Stomach (tissue), 9 donors: ENCODE data around the gene SEZ6L. TPM values are rescaled to one million over a fixed set of nuclear protein-coding genes. Genes with fewer than 3 reads are reported as not detected.

Experiments
- DNase-seq, 2 donors: peaks; one replicate each; pipeline versions ENCODE4 v3.0.0 to v3.0.0-alpha.2; 2013 to 2019
- H3K27ac ChIP-seq, 5 donors: fragments of 200-600 bp in 4 of 5; sonication (generic) in 4 of 5; one replicate each; pipeline ENCODE4 v1.5.1; 2013 to 2019; ENCODE audit warnings: mild to moderate bottlenecking in 1 of 5, moderate library complexity in 1 of 5
- H3K27me3 ChIP-seq, 3 donors: fragments of 200-600 bp; sonication (generic); one replicate each; pipeline ENCODE4 v1.5.1; 2017 to 2019; ENCODE audit warnings: mixed run types in 1 of 3
- H3K36me3 ChIP-seq, 4 donors: fragments of 200-600 bp; sonication (generic); 1 replicate in 3 of 4; 2 replicates in 1 of 4; pipeline ENCODE4 v1.5.1; 2016 to 2019
- H3K4me1 ChIP-seq, 4 donors: fragments of 200-600 bp; sonication (generic); one replicate each; pipeline ENCODE4 v1.5.1; 2016 to 2019
- H3K4me3 ChIP-seq, 4 donors: fragments of 200-600 bp; sonication (generic) in 3 of 4; one replicate each; pipeline ENCODE4 v1.5.1; 2016 to 2019; ENCODE audit warnings: mild to moderate bottlenecking in 1 of 4
- H3K9me3 ChIP-seq, 4 donors: fragments of 200-600 bp; sonication (generic); one replicate each; pipeline ENCODE4 v1.5.1; 2016 to 2019
- EP300 ChIP-seq: sonication (generic); formaldehyde crosslinking; IDR thresholded peaks from one replicate; pipeline ENCODE4 v1.6.1; 2017; ENCODE audit warnings: antibody characterized with exemption
- POLR2A ChIP-seq, 4 donors: fragments of 450-650 bp; IDR thresholded peaks; one replicate each; pipeline ENCODE4 v1.6.1; 2016; ENCODE audit warnings: antibody characterized with exemption in 4 of 4, control low read depth in 2 of 4, mild to moderate bottlenecking in 1 of 4, moderate library complexity in 1 of 4
- POLR2AphosphoS5 ChIP-seq, 3 donors: sonication (generic); formaldehyde crosslinking; IDR thresholded peaks; one replicate each; pipeline ENCODE4 v1.6.1; 2016; ENCODE audit warnings: antibody characterized with exemption in 3 of 3
- WGBS, 5 donors: extraction: QIAGEN DNeasy Blood & Tissue Kit in 3 of 5; methylation state at CpG; one replicate each; pipeline versions ENCODE4 v1.1.5 to v1.1.7; 2013 to 2018; 5-methylcytosine and 5-hydroxymethylcytosine counted together
- intact Hi-C: fragments of 100-400 bp; cut with DNase I; formaldehyde crosslinking; loops from one replicate; pipeline ENCODE4 v1.15.1; 2023; ENCODE audit warnings: low total_unique reads
- polyA plus RNA-seq, 3 donors: library from polyadenylated mRNA; stranded (reverse); fragments of 200-250 nt; gene quantifications; one replicate each; pipeline ENCODE4 v1.2.3, GENCODE V29; 2013
- total RNA-seq, 5 donors: library from RNA; depleted of rRNA; stranded (reverse); fragments of >200 nt; gene quantifications; one replicate each; pipeline versions ENCODE4 v1.1.0 to v1.2.3, GENCODE V29; 2014 to 2016
- TF ChIP-seq, protein P1 (sequence below), 7 experiments: fragments of 450-650 bp in 4 of 7; fragments of 200-600 bp in 3 of 7; sonication (generic) in 3 of 7; IDR thresholded peaks; one replicate each; pipeline ENCODE4 v1.5.1; 2016 to 2019; ENCODE audit warnings: antibody characterized with exemption in 7 of 7, control low read depth in 2 of 7, mild to moderate bottlenecking in 1 of 7
- donor health status: healthy with polysubstance abuse.
- donor health status: Bipolar disorder and iron deficiency.
- donor health status: healthy.

SEZ6L gene
- total and polyA plus RNA-seq, 8 donors, result 0.03 to 1.1 (median 0.06) TPM; not detected in 5

DNA sequence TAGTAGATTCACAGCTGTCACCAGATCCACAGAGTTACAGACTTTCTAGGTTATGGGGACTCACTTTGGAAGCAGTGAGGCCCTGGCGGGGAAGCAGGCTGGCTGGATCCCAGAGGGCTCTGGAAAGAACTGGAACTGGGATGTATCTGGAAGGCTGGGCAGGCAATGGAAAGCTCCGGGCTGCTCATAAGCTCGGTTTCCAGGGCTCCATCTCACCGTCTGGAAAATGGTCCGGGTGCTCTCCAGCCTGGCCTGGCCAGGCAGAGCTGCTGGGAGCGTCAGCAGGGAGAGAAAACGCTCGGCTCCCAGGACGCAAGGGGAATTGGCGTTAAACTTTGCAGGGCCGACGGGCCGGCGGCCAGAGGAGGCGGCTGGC is 335 bp upstream of the SEZ6L start:
- Histone ChIP-seq H3K9me3 (no peaks in the 10 kb centered on the region), H3K27me3 (peaks cover 0 to 91% (median 51%) of the 10 kb centered on the region in 3 donors), H3K27ac (no peak overlapping the region), H3K36me3 (no peaks in the 10 kb centered on the region), H3K4me3 (peak overlapping the region; percentile 38 to 46 (median 44)), H3K4me1 (peaks cover 9 to 27% (median 16%) of the 10 kb centered on the region in 4 donors)
- no peak for DNase-seq
- WGBS, 5 donors, result 2 to 14% (median 5%) methylated on average over 5 to 15 of the region's 15 CpGs
- TF ChIP-seq EP300, result no peak
- TF ChIP-seq, protein P1, sequence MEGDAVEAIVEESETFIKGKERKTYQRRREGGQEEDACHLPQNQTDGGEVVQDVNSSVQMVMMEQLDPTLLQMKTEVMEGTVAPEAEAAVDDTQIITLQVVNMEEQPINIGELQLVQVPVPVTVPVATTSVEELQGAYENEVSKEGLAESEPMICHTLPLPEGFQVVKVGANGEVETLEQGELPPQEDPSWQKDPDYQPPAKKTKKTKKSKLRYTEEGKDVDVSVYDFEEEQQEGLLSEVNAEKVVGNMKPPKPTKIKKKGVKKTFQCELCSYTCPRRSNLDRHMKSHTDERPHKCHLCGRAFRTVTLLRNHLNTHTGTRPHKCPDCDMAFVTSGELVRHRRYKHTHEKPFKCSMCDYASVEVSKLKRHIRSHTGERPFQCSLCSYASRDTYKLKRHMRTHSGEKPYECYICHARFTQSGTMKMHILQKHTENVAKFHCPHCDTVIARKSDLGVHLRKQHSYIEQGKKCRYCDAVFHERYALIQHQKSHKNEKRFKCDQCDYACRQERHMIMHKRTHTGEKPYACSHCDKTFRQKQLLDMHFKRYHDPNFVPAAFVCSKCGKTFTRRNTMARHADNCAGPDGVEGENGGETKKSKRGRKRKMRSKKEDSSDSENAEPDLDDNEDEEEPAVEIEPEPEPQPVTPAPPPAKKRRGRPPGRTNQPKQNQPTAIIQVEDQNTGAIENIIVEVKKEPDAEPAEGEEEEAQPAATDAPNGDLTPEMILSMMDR (IDR thresholded peaks at IDR 0.05), result no peak
- TF ChIP-seq POLR2AphosphoS5 (IDR thresholded peaks at IDR 0.05), result no peak
- intact Hi-C loops, result no loop called here

DNA sequence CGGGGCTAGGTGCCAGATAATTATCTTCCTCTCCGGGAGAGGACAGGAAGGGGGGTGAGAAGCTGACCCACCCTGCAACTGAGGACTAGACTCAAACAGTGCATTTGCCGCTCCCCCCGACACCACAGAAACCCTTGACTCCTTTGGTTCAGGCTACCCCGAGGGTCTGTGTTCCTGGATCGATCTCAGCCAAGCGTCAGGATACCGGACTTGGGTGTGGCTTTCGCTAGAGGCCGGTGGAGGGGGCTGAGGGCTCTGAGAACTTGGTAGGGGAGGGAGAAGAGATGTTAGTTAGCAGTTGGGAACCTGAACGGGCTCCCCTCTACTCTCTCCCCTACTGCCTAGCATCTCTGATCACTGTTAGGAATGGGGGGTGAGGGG is 840 bp downstream of the SEZ6L start:
- no peak for DNase-seq
- H3K4me3 ChIP-seq, result peak overlapping the region; percentile 38 to 46 (median 44)
- no peaks in the 10 kb centered on the region for H3K36me3 ChIP-seq
- intact Hi-C loops, result no loop called here
- H3K9me3 ChIP-seq, result no peaks in the 10 kb centered on the region
- 3 to 4% (median 3%) methylated on average over 7 to 11 of the region's 11 CpGs for WGBS, 5 donors
- H3K4me1 ChIP-seq, result peaks cover 9 to 27% (median 16%) of the 10 kb centered on the region in 4 donors
- TF ChIP-seq, protein P1 (IDR thresholded peaks at IDR 0.05), result no peak
- TF ChIP-seq POLR2AphosphoS5 (IDR thresholded peaks at IDR 0.05) (no peak), POLR2A (IDR thresholded peaks at IDR 0.05) (no peak), EP300 (no peak)
- peaks cover 0 to 99% (median 51%) of the 10 kb centered on the region in 3 donors for H3K27me3 ChIP-seq
- H3K27ac ChIP-seq, result no peak overlapping the region

DNA sequence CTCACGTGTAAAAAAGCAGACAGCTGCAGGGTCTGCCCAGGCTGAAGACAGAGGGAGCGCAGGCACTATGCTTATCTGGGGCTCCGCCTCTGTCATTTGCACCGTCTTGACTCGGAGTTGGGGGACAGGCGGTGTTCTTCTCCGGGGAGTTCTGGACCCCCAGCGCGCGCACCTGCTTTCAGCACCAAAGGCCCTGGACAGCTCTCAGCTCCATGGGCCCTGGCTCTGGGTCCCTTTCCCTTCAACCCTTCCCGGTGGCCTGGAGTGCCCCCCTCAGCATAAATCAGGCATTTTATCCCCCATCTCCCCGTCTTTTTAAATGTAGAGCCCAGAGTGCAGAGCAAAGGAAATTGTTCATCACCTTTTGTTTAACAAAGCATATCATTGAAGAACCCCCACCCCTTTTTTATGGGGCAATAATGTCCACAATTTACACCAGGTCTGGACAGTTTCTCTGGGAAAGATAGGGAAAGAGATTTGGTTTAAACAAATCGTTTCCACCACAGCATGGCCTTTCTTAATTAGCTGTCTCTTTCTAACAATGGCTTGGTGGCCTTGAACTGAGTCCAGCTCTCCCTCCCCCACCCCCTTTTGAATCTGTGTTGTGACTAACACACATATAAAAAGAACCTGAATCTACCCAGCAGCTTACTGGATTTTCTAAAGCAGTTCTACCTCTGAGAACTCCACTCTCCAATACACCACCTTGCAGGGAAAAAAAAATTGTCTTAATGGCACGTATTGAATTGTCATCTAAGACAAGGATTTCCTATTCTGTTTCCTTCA is 1.7 kb downstream of the SEZ6L start:
- Histone ChIP-seq H3K36me3 (no peaks in the 10 kb centered on the region), H3K27me3 (peaks cover 0 to 98% (median 51%) of the 10 kb centered on the region in 3 donors), H3K9me3 (no peaks in the 10 kb centered on the region), H3K27ac (no peak overlapping the region), H3K4me1 (peaks cover 9 to 27% (median 16%) of the 10 kb centered on the region in 4 donors), H3K4me3 (no peak overlapping the region)
- 9 to 14% (median 12%) methylated on average over 13 to 14 of the region's 14 CpGs for WGBS, 5 donors
- DNase-seq, result peak in 1 of 2 donors; percentile 64
- TF ChIP-seq POLR2A (IDR thresholded peaks at IDR 0.05), result no peak
- no peak for TF ChIP-seq EP300
- TF ChIP-seq POLR2AphosphoS5 (IDR thresholded peaks at IDR 0.05), result no peak
- TF ChIP-seq, protein P1 (IDR thresholded peaks at IDR 0.05), result no peak
- intact Hi-C loops, result no loop called here

DNA sequence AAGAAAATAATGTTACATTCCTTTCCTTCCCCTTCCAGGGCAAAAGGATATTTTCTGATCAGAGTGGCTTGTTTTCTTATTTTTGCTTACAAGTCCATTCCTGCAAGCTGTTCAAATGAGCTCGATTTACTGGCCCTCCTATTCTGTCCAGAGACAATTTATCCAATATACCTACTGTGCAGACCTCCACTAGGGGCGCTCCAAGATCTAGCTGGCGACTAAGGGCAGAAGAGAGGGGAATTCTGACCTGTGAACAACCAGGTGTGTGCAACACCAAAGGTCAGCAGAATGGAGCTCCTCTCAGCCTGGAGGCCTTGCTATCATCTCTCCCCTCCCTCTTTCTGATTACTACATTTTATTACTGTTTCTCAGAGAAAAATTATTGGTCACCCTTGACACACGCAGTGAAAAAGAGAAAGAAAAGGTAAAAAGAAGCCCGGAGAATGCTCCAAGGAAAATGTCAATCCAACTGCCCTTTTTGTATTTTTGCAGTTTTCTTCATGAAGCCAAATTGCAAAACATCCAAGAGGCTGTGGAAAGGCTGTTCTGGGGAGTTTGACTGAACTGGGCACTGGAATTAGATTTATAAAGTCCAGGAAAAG is 3.2 kb downstream of the SEZ6L start:
- 35 to 42% (median 39%) methylated on average over 5 of the region's 5 CpGs for WGBS, 5 donors
- intact Hi-C loops, result no loop called here
- peak in 1 of 2 donors; percentile 64 for DNase-seq
- TF ChIP-seq, protein P1 (IDR thresholded peaks at IDR 0.05), result peak in 3 of 7 experiments; percentile 13 to 40 (median 38)
- TF ChIP-seq EP300, result no peak
- Histone ChIP-seq H3K4me1 (peaks cover 9 to 27% (median 16%) of the 10 kb centered on the region in 4 donors), H3K36me3 (no peaks in the 10 kb centered on the region), H3K27me3 (peaks cover 0 to 92% (median 41%) of the 10 kb centered on the region in 3 donors), H3K9me3 (no peaks in the 10 kb centered on the region), H3K27ac (no peak overlapping the region), H3K4me3 (no peak overlapping the region)
